Tibial nerve (tissue), 4 donors: ENCODE data around the gene OVAAL.

Experiments
- CTCF ChIP-seq, 5 experiments: fragments of 200-600 bp in 3 of 5; fragments of 450-650 bp in 2 of 5; sonication (generic) in 3 of 5; IDR thresholded peaks; one replicate each; pipeline ENCODE4 v1.5.1; 2016 to 2019; ENCODE audit warnings: antibody characterized with exemption in 5 of 5, mild to moderate bottlenecking in 3 of 5, moderate library complexity in 2 of 5
- EP300 ChIP-seq, 2 donors: sonication (generic); formaldehyde crosslinking; IDR thresholded peaks; one replicate each; pipeline ENCODE4 v1.6.1; 2017; ENCODE audit warnings: antibody characterized with exemption in 2 of 2, mild to moderate bottlenecking in 1 of 2
- POLR2A ChIP-seq, 2 donors: fragments of 450-650 bp; IDR thresholded peaks; one replicate each; pipeline ENCODE4 v1.6.1; 2017; ENCODE audit warnings: antibody characterized with exemption in 2 of 2, mild to moderate bottlenecking in 2 of 2, moderate library complexity in 2 of 2

GRCh38 chr1:180544050-180544449 lies 14.7 kb upstream of the OVAAL start:
- no peak for TF ChIP-seq CTCF (IDR thresholded peaks at IDR 0.05)
- no peak for TF ChIP-seq POLR2A (IDR thresholded peaks at IDR 0.05)
- TF ChIP-seq EP300 (IDR thresholded peaks at IDR 0.05) = no peak
